HG03066 (cell line): ENCODE results near the gene DNAJC22.
"Not testable (repeated sequence)": the region's sequence is repeated elsewhere in the genome, so short reads cannot be mapped to it uniquely, and the experiment has no call there.

Experiments used
- ATAC-seq: cut with Tn5 transposase; IDR thresholded peaks from one replicate; pipeline ENCODE4 v1.9.1; 2021; ENCODE audit warnings: low read depth; ENCODE audit not compliant: unreplicated experiment

Gene DNAJC22

DNA sequence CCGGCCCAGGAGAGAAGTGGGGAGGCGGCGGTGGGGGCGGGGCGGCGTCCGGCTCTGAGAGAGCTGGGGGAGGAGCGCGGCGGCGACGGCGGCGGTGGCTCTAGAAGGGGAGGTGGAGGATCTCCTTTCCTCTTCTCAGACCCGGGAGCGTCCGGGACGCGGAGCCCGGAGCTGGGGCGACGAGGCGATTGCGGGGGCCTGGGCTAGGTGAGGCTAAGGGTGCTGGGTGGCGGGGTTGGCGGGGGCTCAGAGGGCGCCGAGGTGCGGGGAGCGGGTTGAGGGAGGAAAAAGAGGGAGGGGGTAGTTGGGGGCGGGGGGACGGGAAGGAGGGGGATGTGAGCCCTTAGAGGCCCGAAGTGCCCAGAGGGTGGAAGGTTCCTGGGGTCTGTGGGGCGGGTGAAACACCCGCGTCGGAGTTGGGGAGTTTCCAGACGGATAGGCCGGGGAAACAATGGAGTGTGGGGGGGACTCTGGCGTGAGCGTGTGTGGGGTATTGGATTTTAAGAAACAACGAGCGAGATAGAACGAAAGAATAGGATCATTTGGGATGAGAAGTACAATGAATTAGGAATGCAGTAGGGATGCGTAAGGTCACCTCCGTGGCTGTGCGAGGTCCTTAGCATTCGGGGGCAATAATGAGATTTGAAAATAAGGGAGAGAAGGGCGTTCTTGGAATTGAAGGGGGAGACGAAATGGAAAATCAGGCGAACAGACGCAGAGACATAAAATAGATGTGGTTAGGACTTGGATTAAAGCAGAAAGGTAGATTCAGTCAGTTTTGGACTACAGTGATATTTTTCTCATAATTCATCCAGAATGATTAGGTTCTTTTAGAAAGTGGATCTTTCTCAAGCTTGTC lies 20.9 kb downstream of the DNAJC22 start, which contains the start of gene SPATS2:
Gene SPATS2, plus strand, starts transcription at position 82 of the 859 bp plus-strand sequence. CDS start 93,551 bp downstream, outside the sequence.
- ATAC-seq, result no peak

DNA sequence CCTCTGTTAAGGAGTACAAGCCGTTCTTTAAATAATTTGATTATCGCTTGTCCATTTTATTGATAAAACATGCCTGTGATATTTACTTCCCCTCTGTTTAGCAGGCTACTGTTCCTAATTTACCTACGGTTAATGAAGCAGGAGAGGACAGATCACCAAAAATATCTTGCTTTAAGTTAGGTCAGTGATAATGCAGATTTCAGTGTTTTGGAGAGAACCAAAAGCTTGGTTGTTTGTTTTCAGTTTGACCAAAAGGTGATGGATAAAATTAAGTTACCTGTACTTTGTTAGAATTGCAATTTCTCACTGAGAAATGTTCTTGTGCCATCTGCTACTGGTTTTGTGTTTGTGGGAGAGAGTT lies 21.5 kb downstream of the DNAJC22 start:
- ATAC-seq, result no peak

DNA sequence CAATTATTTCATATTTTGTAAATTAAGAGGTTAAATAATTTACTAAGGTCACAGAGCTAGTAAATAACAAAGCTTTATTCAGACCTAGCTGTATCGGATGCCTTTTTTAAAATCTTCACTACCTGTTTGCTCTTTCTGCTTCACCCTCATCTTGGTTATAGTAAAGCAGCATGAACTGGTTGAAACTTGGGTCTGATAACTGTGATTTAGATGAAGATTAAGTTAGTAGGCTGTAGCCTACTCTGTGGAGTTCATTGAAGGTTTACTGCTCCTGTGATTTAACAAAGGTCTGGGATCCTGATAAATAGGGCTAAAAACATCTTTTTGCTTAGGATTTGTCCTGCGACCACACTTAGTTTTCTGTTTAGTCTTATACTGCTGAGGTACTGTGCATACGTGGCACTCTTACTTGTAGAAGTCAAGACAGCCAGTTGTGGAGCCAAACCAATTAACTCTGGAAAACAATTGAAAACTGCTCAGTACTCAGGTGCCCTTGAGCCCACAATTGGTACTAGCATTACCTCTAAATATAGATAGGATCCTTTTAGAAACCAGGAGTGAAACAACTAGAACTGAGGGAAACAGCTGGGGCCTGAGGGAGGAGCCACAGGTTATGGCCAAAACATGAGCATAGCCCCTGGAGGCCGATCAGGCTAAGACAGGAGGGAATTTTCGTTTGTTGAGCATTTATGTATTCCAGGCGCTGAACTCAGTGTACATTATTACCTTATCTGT lies 22.9 kb downstream of the DNAJC22 start:
- ATAC-seq, result peak; percentile 47

DNA sequence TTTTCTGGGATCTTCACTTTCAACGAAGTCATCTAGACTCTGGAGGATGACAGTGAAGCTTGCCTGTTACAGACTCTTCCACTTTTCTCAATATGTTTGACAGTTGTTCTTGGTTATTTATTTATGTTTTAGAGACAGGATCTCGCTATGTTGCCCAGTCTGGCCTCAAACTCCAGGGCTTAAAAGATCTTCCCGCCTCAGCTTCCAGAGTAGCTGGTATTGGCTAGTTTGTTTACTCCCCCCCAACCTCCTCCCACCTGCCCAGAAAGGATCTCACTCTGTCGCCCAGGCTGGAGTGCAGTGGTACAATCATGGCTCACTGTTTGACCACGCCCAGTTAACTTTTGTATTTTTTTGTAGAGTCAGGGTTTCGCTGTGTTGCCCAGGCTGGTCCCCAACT lies 23.9 kb downstream of the DNAJC22 start:
- no peak for ATAC-seq

DNA sequence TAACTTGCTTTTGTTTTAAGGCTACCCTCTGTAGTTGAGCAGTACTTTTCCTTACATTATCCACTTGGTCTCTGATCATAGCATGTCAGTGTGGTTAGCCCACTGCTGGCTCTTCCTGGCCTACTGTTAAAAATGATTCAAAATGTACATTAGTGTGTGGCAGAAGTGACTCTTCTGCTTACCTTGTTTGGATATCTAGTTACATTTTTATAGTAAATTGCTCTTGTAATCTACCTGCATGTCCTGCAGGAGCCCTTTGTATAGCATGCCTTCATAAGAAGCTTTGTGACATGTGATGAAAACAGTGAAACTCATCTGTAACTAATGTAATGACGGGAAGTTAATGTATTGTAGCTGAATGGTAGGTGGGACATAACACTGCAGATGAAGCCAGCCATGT lies 28.7 kb downstream of the DNAJC22 start:
- ATAC-seq, result no peak

DNA sequence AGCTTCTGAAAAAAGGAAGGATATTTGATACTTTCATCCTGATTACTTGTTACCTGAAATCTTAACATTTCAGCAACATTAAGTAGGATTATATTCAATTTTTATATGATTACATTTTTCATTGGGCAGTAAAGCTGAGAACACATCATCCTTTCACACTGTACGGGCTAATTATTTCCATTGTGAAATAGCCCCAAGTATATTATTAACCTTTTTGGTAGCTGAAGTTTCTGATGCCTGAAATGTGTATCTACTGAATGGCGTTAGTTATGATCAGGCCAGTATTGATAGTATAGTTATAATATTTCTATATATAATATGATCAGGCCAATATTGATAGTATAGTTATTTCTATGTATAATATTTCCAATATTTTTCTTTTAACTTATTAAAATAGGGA lies 30.7 kb downstream of the DNAJC22 start:
- no peak for ATAC-seq

DNA sequence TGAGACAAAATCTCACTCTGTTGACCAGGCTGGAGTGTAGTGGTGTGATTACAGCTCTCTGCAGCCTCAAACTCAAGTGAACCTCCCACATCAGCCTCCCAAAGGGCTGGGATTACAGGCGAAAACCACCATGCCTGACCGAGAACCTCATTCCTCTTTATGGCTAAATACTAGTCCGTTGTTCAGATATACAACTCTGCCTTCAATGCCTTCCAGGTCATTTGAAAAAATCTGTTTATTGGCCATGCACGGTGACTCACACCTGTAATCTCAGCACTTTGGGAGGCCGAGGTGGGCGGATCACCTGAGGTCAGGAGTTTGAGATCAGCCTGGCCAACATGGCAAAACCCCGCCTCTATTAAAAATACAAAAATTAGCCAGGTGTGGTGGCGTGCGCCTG lies 33.5 kb downstream of the DNAJC22 start:
- not testable (repeated sequence) for ATAC-seq

DNA sequence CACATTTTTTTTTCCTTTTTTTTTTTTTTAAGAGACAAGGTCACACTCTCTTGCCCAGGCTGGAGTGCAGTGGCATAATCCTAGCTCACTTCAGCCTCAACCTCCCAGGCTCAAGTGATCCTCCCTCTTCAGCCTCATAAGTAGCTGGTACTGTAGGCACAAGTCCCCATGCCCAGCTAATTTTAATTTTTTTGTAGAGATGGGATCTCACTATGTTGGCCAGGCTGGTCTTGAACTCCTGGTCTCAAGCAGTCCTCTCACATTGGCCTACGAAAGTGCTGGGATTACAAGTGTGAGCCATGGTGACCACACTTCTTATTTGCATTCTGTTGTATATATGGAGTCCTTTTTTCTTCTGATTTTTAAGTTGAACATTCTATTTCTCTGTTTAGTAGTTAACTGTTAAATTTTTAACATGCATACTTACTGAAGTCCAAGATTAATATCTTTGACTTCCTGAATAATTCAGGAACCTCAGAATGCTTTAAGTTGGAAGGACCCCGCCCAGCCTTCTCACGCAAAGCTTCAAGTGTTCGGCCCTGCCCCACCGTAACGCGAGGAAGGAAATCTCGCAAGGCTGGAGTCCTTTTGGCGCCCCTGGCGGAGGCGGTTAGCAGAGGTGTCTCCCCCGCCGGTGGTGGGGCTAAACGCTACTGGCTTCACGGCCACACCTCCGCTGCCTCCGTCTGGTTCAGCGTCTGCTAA lies 42.1 kb downstream of the DNAJC22 start:
- ATAC-seq, result no peak

DNA sequence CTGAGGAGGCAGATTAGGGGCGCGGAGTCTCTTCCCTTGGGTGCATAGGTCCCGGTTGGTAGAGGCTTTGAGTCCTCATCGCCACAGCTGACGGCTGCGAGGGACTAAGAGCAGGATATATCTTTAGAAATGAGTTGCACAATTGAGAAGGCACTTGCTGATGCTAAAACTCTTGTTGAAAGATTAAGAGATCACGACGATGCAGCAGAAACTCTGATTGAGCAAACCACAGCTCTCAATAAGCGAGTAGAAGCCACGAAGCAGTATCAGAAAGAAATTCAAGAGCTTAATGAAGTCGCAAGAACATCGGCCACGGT lies 42.7 kb downstream of the DNAJC22 start:
- ATAC-seq, result no peak

DNA sequence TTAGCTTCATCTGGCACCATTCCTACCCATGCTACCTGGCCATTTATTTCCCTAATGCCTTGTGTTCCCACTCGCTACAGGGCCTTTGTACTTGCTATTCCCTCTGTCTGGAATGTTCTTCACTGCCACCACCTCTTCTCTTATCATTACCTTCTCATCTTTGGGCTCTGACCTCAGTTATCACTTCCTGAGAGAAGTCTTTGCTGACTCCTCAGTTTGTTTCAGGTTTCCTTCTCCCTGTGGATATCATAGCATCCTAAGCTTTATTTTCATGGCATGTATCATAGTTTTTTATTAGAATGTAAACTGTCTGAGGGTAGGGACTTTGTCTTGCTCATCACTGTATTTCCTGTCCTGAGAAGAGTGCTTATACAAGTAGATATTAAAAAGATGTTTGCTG lies 50.3 kb downstream of the DNAJC22 start:
- no peak for ATAC-seq

DNA sequence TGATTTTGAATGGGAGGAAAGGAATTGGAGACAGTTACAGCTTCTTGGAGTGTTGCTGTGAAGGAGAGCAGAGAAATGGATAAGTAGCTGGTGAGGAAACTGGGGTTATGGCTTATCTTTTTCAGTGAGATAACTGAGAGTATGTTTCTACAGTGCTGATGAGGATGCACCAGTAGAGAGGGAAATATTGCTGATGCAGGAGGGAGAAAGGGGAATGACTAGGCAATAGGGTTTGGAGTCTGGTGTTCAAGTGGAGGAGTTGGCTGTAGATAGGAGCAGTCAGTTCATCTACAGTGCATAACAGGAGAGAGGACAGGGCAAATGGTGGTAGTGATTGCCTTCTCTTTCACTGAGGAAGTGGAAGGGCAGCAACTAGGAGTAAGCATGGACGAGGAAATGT lies 53.6 kb downstream of the DNAJC22 start:
- no peak for ATAC-seq
